GM10248 (cell line): Measurements from ENCODE around the gene MICB.

Experiments used
- CTCF ChIA-PET: fragments of 300-600 bp; sonication (Branson Sonifier 250); formaldehyde crosslinking; extraction: SDS; loops from one replicate; lab custom pipeline; 2021; ENCODE audit warnings: antibody characterized with exemption; lab: Yijun Ruan, JAX
- POLR2A ChIA-PET: fragments of 350-650 bp; sonication (Branson Sonifier 250); formaldehyde crosslinking; extraction: SDS; loops from one replicate; lab custom pipeline; 2020; ENCODE audit warnings: antibody characterized with exemption; lab: Yijun Ruan, JAX
- DNase-seq: peaks from one replicate; pipeline ENCODE4 v3.0.0; 2012; ENCODE audit errors: extremely low spot score
- TF ChIP-seq, protein P1 (sequence below): IDR thresholded peaks from 2 replicates; pipeline ENCODE4 v1.5.1; 2012; ENCODE audit warnings: mild to moderate bottlenecking, low read depth; ENCODE audit errors: extremely low read depth, missing control alignments, control extremely low read depth

MICB gene

DNA sequence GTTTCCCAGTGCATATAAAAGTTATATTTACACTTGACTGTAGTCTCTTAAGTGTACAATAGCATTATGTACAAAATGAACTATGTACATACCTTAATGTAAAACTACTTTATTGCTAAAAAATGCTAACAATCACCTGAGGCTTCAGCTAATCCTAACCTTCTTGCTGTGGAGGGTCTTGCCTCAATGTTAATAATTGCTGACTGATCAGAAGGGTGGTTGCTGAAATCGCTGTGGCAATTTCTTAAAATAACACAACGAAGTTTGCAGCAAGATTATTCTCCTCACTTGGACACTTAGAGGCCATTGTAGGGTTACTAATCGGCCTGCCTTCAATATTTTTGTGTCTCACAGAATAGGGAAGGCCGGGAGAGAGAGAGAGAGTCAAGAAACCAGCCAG lies 24.7 kb upstream of the MICB start:
- POLR2A ChIA-PET: no interaction called here
- TF ChIP-seq, protein P1, sequence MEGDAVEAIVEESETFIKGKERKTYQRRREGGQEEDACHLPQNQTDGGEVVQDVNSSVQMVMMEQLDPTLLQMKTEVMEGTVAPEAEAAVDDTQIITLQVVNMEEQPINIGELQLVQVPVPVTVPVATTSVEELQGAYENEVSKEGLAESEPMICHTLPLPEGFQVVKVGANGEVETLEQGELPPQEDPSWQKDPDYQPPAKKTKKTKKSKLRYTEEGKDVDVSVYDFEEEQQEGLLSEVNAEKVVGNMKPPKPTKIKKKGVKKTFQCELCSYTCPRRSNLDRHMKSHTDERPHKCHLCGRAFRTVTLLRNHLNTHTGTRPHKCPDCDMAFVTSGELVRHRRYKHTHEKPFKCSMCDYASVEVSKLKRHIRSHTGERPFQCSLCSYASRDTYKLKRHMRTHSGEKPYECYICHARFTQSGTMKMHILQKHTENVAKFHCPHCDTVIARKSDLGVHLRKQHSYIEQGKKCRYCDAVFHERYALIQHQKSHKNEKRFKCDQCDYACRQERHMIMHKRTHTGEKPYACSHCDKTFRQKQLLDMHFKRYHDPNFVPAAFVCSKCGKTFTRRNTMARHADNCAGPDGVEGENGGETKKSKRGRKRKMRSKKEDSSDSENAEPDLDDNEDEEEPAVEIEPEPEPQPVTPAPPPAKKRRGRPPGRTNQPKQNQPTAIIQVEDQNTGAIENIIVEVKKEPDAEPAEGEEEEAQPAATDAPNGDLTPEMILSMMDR: no peak
- CTCF ChIA-PET: interaction anchor here (2.2 kb wide), 1 partner anchor 31 kb away, joined by 6 read pairs; no protein-coding TSS in a partner anchor
- no peak for DNase-seq

DNA sequence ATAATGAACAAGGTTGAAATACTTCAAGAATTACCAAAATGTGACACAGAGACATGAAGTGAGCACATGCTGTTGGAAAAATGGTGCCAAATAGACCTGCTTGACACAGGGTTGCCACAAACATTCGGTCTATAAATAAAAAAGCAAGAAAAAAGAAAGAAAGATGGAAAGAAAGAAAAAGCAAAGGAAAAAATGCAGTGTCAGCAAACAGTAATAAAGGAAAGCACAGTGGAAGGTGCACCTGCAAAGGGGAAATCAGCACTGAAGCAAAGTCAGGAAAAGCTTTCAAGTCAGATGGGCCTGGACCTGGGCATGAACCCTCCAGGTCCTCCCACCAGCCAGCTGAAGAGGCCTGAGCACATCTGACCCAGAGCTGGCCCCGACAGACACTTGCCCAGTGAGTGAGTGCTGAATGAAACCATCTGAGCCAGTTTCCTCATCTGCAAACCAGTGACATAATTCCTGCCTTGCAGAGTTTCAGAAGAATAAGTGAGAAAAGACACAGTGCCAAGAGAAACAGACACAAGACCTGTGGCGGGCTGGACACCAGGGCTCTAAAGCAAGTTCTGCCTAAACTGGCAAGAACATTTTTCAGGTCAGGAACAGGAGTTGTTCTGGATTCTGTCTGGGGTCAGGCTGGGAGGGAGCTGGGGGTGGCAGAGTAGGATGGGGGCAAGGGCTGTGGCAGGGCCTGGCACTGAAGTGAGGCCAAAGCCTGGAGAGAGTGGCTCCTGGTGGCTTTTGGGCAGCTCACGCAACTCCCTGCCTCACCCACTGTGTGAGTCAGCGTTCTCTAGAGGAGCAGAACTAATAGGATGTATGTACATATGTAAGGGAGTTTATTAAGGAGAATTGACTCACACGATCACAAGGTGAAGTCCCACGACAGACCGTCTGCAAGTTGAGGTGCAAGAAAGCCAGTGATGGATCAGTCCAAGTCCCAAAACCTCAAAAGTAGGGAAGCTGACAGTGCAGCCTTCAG lies 23.9 kb upstream of the MICB start:
- no peak for DNase-seq
- POLR2A ChIA-PET: interaction anchor here (0.5 kb wide), 1 partner anchor 286 kb away, joined by 3 read pairs; no protein-coding TSS in a partner anchor
- CTCF ChIA-PET: interaction anchor here (1.0 to 1.3 kb wide), 2 partner anchors 35 to 43 kb away, joined by 3 read pairs; no protein-coding TSS in a partner anchor
- TF ChIP-seq, protein P1: no peak

DNA sequence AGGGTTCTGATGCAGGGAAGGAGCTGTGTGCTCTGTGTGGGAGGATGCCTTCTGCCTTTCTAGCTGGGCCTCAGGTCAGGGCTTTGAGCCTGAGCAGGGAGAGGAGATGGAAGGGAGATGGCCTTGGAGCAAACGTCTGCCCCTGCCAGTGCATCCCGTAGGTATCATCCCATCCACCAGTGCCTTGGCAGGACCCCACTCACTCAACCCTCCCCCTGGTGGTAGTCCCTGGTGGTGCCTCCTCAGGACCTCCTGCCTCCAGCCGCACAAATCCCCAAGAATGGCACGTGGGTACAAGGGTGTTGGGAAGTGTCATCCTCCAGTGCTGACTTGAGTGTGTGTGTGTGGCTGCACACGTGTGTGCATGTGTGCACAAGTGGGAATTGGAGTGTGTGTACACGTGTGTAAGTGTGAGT lies 23.1 kb upstream of the MICB start:
- TF ChIP-seq, protein P1: no peak
- CTCF ChIA-PET: interaction anchor here (1.3 kb wide), 1 partner anchor 44 kb away, joined by 3 read pairs; no protein-coding TSS in a partner anchor
- no peak for DNase-seq
- POLR2A ChIA-PET: interaction anchor here (0.5 to 1.2 kb wide), 2 partner anchors 12 to 286 kb away, joined by 3 read pairs; no protein-coding TSS in a partner anchor

DNA sequence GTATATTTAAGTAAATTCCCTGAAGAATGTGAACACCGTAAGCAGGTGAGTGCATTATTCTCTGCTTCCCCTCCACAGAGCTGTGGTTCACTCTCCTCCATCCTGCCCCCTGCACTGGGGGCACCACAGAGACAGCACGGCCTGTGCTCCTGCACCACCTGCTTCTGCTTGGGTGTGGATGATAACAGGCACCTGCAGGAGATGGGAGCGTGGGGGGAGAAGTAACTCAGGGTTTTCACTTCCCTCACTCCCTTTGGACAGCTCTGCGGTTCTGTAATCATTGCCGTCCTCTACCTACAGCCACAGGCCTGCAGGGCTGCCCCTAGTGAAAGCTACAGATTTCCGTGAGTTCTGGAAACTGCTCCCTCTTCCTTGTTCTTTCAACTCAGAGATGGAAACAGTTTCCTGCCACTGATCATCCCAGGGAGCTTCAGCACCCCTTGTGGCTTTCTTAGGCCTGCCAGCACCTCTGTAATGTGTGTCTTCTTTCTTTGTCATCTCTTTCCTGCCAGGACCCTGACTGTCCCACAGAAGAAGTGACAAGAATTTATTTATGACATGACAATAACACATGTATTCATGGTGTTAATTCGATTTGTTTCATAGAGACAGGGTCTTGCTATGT lies 21.3 kb upstream of the MICB start:
- TF ChIP-seq, protein P1: peak; percentile 8
- DNase-seq: no peak
- ChIA-PET CTCF (interaction anchor here (1.2 to 1.5 kb wide), 2 partner anchors 17 to 28 kb away, joined by 3 to 7 read pairs; no protein-coding TSS in a partner anchor), POLR2A (interaction anchor here (1.1 to 1.3 kb wide), 2 partner anchors 11 to 14 kb away, joined by 4 read pairs; no protein-coding TSS in a partner anchor)

DNA sequence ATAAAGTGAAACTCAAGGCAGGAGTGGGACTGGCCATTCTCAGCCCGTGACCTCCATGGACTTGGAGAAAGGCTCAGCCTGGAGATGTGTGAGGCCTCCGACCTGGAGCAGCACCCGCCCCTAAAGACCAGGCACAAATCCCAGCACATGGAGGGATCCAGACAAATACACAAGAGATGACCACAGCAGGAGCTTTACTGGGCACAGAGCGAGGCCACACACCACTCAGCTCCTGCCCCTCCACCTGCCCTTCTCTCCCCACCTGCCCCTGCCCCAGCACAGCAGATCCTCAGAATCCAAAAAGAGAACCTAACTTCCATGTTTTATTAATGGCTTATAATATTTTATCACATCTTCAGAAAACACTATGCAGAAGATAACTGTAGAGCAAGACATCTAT lies 20.4 kb upstream of the MICB start:
- ChIA-PET CTCF (interaction anchor here (1.1 to 2.1 kb wide), 3 partner anchors 8 to 35 kb away, joined by 3 to 7 read pairs (median 4); no protein-coding TSS in a partner anchor), POLR2A (interaction anchor here (1.3 kb wide), 1 partner anchor 52 kb away, joined by 3 read pairs; the partner anchor contains the start of gene MCCD1)
- no peak for DNase-seq
- TF ChIP-seq, protein P1: no peak
